ENCODE data around the gene ACTG1. TPM values are rescaled to one million over a fixed set of nuclear protein-coding genes. Genes with fewer than 3 reads are reported as not detected.

ACTG1 gene
- total RNA-seq, 2 experiments from 2014 or later = 1,296 to 1,318 TPM

- peak; percentile 69 for ATAC-seq (ENCODE audit: poor library complexity)
- no peak overlapping the region for H3K27ac Mint-ChIP-seq
- POLR2A ChIA-PET = interaction anchor here (1.0 to 1.2 kb wide), 2 partner anchors 29 to 87 kb away, joined by 3 read pairs; no protein-coding TSS in a partner anchor
Measured at GRCh38 chr17:81481073-81481799, 31.4 kb downstream of the ACTG1 start.

GRCh38 chr17:81480140-81481072 is 32.2 kb downstream of the ACTG1 start:
- Histone ChIP-seq H3K4me3 (ENCODE audit: low read length) (no peak overlapping the region), H3K9me3 (ENCODE audit: control insufficient read depth in 1 of 2, insufficient read depth in 1 of 2, low read length in 2 of 2) (peaks cover 0 to 7% of the 10 kb centered on the region in 2 experiments), H3K36me3 (ENCODE audit: insufficient read depth, low read length) (no peaks in the 10 kb centered on the region), H3K27ac (ENCODE audit: low read depth in 1 of 2, low read length in 2 of 2) (no peak overlapping the region), H3K4me1 (ENCODE audit: insufficient read depth, low read length) (peaks cover 38% of the 10 kb centered on the region), H3K27me3 (ENCODE audit: control insufficient read depth in 1 of 2, insufficient read depth in 2 of 2, low read length in 2 of 2) (peaks cover 25 to 31% of the 10 kb centered on the region in 2 experiments)
- H3K27me3 Mint-ChIP-seq = peaks cover 24% of the 10 kb centered on the region
- intact Hi-C loops (cut with DNase I, micrococcal nuclease) = loop anchor here (5.0 to 10.0 kb wide), 4 partner anchors 243 to 1336 kb away; partner anchors contain the start of genes CHMP6 (in 1 of the 2), EIF4A3 (in 1 of the 2), NDUFAF8 (in 1 of the 2) and TEPSIN (in 1 of the 2)
- H3K4me1 Mint-ChIP-seq (ENCODE audit: low read depth) = no peaks in the 10 kb centered on the region
- H3K36me3 Mint-ChIP-seq (ENCODE audit: low read depth) = no peaks in the 10 kb centered on the region
- ChIA-PET POLR2A (no interaction called here), CTCF (no interaction called here)
- no peak for TF ChIP-seq CTCF (IDR thresholded peaks at IDR 0.05)
- H3K4me3 Mint-ChIP-seq = peak overlapping the region; percentile 3
- ATAC-seq (ENCODE audit: poor library complexity) (no peak), DNase-seq (no peak)
- no peaks in the 10 kb centered on the region for H3K9me3 Mint-ChIP-seq
- no peak overlapping the region for H3K27ac Mint-ChIP-seq

More at GRCh38 chr17:81481073-81481799, 31.4 kb downstream of the ACTG1 start:
- peak overlapping the region; percentile 32 for H3K4me3 ChIP-seq (ENCODE audit: low read length)
- no peaks in the 10 kb centered on the region for H3K36me3 ChIP-seq (ENCODE audit: insufficient read depth, low read length)
- CTCF ChIA-PET = no interaction called here
- TF ChIP-seq CTCF (IDR thresholded peaks at IDR 0.05) = no peak
- peak; percentile 14 to 89 (median 54) for DNase-seq
- peaks cover 38% of the 10 kb centered on the region for H3K4me1 ChIP-seq (ENCODE audit: insufficient read depth, low read length)
- H3K36me3 Mint-ChIP-seq (ENCODE audit: low read depth) = no peaks in the 10 kb centered on the region
- no peaks in the 10 kb centered on the region for H3K9me3 Mint-ChIP-seq
- peaks cover 0 to 7% of the 10 kb centered on the region in 2 experiments for H3K9me3 ChIP-seq (ENCODE audit: control insufficient read depth in 1 of 2, insufficient read depth in 1 of 2, low read length in 2 of 2)
- H3K27me3 Mint-ChIP-seq = peaks cover 28% of the 10 kb centered on the region
- peaks cover 5% of the 10 kb centered on the region for H3K4me1 Mint-ChIP-seq (ENCODE audit: low read depth)
- no peak overlapping the region for H3K27ac ChIP-seq (ENCODE audit: low read depth in 1 of 2, low read length in 2 of 2)
- peak overlapping the region; percentile 77 for H3K4me3 Mint-ChIP-seq
- peaks cover 25 to 31% of the 10 kb centered on the region in 2 experiments for H3K27me3 ChIP-seq (ENCODE audit: control insufficient read depth in 1 of 2, insufficient read depth in 2 of 2, low read length in 2 of 2)
- intact Hi-C loops (cut with DNase I, micrococcal nuclease) = loop anchor here (5.0 to 10.0 kb wide), 4 partner anchors 244 to 1336 kb away; partner anchors contain the start of genes CHMP6 (in 1 of the 2), EIF4A3 (in 1 of the 2), NDUFAF8 (in 1 of the 2) and TEPSIN (in 1 of the 2)

Data from CD4-positive, alpha-beta T cell (primary cell).